IMR-90 (cell line): ENCODE results near the gene FBLIM1. TPM values are rescaled to one million over a fixed set of nuclear protein-coding genes. Genes with fewer than 3 reads are reported as not detected.

Source experiments
- ATAC-seq: fragments of 200-7000 bp; cut with Tn5 transposase; 2 replicates; pipeline ENCODE4 v1.9.1; 2020; ENCODE audit warnings: low read depth, mild to moderate bottlenecking, moderate library complexity
- BruUV-seq: library from RNA; stranded (reverse); fragments of 400-500 nt; replicated peaks from 2 replicates; lab custom pipeline; 2021; lab: Mats Ljungman, UMichigan
- CTCF ChIA-PET: fragments of 300-600 bp; formaldehyde crosslinking; extraction: SDS; loops from one replicate; lab custom pipeline; 2021; ENCODE audit warnings: antibody characterized with exemption; lab: Yijun Ruan, JAX
- POLR2A ChIA-PET: fragments of 300-600 bp; sonication (Branson Sonifier 250); formaldehyde crosslinking; loops from one replicate; lab custom pipeline; 2022; ENCODE audit warnings: antibody characterized with exemption; ENCODE audit not compliant: unreplicated experiment; lab: Charles Lee
- DNase-seq: peaks from one replicate; pipeline ENCODE4 v3.0.0; 2013
- H2AFZ ChIP-seq: replicated peaks from 2 replicates; pipeline ENCODE3; 2013; ENCODE audit warnings: low read length, mild to moderate bottlenecking; ENCODE audit not compliant: poor library complexity
- H2AK5ac ChIP-seq: 2 replicates; pipeline ENCODE4 v1.6.1; 2013; ENCODE audit warnings: low read depth, low read length, inconsistent platforms
- H2AK9ac ChIP-seq: replicated peaks from 2 replicates; pipeline ENCODE3; 2013; ENCODE audit warnings: mild to moderate bottlenecking, low read depth, low read length, moderate library complexity; ENCODE audit not compliant: poor library complexity
- H2BK120ac ChIP-seq: 2 replicates; pipeline ENCODE4 v1.6.1; 2013; ENCODE audit warnings: low read depth, low read length, inconsistent platforms
- H2BK15ac ChIP-seq: 3 replicates; pipeline ENCODE4 v1.6.1; 2013; ENCODE audit warnings: low read depth, low read length, inconsistent platforms
- H2BK20ac ChIP-seq: 2 replicates; pipeline ENCODE4 v1.6.1; 2013; ENCODE audit warnings: low read depth, mild to moderate bottlenecking, inconsistent platforms, low read length, moderate library complexity
- H2BK5ac ChIP-seq: 2 replicates; pipeline ENCODE4 v1.6.1; 2013; ENCODE audit warnings: mild to moderate bottlenecking, low read depth, low read length, inconsistent platforms; ENCODE audit not compliant: poor library complexity, severe bottlenecking
- H3K14ac ChIP-seq: replicated peaks from 2 replicates; pipeline ENCODE4 v1.6.1; 2013; ENCODE audit warnings: low read depth, low read length, inconsistent platforms
- H3K18ac ChIP-seq: 2 replicates; pipeline ENCODE4 v1.6.1; 2013; ENCODE audit warnings: low read depth, low read length, control low read depth
- H3K23ac ChIP-seq: 2 replicates; pipeline ENCODE4 v1.6.1; 2013; ENCODE audit warnings: low read depth, low read length, inconsistent platforms
- H3K27ac ChIP-seq: 2 replicates; pipeline ENCODE4 v1.5.1; 2013; ENCODE audit warnings: mild to moderate bottlenecking, control low read depth, low read length; ENCODE audit not compliant: insufficient read depth
- H3K27me3 ChIP-seq: 2 replicates; pipeline ENCODE4 v1.6.1; 2013; ENCODE audit warnings: low read length; ENCODE audit not compliant: control insufficient read depth, insufficient read depth
- H3K36me3 ChIP-seq: 2 replicates; pipeline ENCODE4 v1.6.1; 2013; ENCODE audit warnings: low read length, mixed read lengths; ENCODE audit not compliant: control insufficient read depth, insufficient read depth
- H3K4ac ChIP-seq: 2 replicates; pipeline ENCODE4 v1.6.1; 2013; ENCODE audit warnings: low read depth, low read length, inconsistent platforms
- H3K4me1 ChIP-seq: 2 replicates; pipeline ENCODE4 v1.6.1; 2013; ENCODE audit warnings: low read length, mixed read lengths; ENCODE audit not compliant: control insufficient read depth, insufficient read depth
- H3K4me2 ChIP-seq: 2 replicates; pipeline ENCODE4 v1.6.1; 2013; ENCODE audit warnings: low read depth, mild to moderate bottlenecking, control low read depth, low read length, moderate library complexity
- H3K4me3 ChIP-seq: 2 replicates; pipeline ENCODE4 v1.5.1; 2013; ENCODE audit warnings: low read depth, mild to moderate bottlenecking, control low read depth, low read length, moderate library complexity; ENCODE audit not compliant: insufficient read depth
- H3K56ac ChIP-seq: 2 replicates; pipeline ENCODE4 v1.6.1; 2013; ENCODE audit warnings: low read length, inconsistent platforms; ENCODE audit not compliant: insufficient read depth; ENCODE audit errors: extremely low read depth
- H3K79me1 ChIP-seq, 2 experiments: 2 replicates each; pipeline ENCODE4 v1.6.1; 2013; ENCODE audit warnings: low read length in 2 of 2, inconsistent platforms in 1 of 2, low read depth in 1 of 2
- H3K9ac ChIP-seq: 2 replicates; pipeline ENCODE4 v1.6.1; 2013; ENCODE audit warnings: low read depth, low read length, control low read depth
- H3K9me1 ChIP-seq: 2 replicates; pipeline ENCODE4 v1.6.1; 2013; ENCODE audit warnings: low read length, inconsistent platforms; ENCODE audit not compliant: insufficient read depth
- H3K9me3 ChIP-seq: 2 replicates; pipeline ENCODE4 v1.6.1; 2013; ENCODE audit warnings: low read length; ENCODE audit not compliant: control insufficient read depth, insufficient read depth
- H4K20me1 ChIP-seq: 2 replicates; pipeline ENCODE4 v1.6.1; 2013; ENCODE audit warnings: low read length, inconsistent platforms; ENCODE audit not compliant: insufficient read depth
- H4K5ac ChIP-seq: 2 replicates; pipeline ENCODE4 v1.6.1; 2013; ENCODE audit warnings: mild to moderate bottlenecking, low read depth, low read length, control low read depth
- H4K8ac ChIP-seq, 2 experiments: 2 replicates each; pipeline ENCODE4 v1.6.1; 2013; ENCODE audit warnings: low read depth in 2 of 2, low read length in 2 of 2, control low read depth in 1 of 2, inconsistent platforms in 1 of 2
- H4K91ac ChIP-seq: 2 replicates; pipeline ENCODE4 v1.6.1; 2013; ENCODE audit warnings: low read depth, low read length, inconsistent platforms; ENCODE audit not compliant: insufficient read depth
- BHLHE40 ChIP-seq: fragments of 150-350 bp; IDR thresholded peaks from 2 replicates; pipeline ENCODE4 v1.6.1; 2016; ENCODE audit warnings: mild to moderate bottlenecking, low read depth, low read length
- CEBPB ChIP-seq: IDR thresholded peaks from 2 replicates; pipeline ENCODE4 v1.6.1; 2012; ENCODE audit warnings: low read depth, low read length, improper control_type of control experiment
- CHD1 ChIP-seq: IDR thresholded peaks from 2 replicates; pipeline ENCODE4 v1.6.1; 2012; ENCODE audit warnings: low read depth, low read length, improper control_type of control experiment
- FOS ChIP-seq: fragments of 150-350 bp; IDR thresholded peaks from 2 replicates; pipeline ENCODE4 v1.6.1; 2016; ENCODE audit warnings: low read depth, low read length
- MAFK ChIP-seq: IDR thresholded peaks from 2 replicates; pipeline ENCODE4 v1.6.1; 2012; ENCODE audit warnings: low read depth, low read length, improper control_type of control experiment
- MAZ ChIP-seq: IDR thresholded peaks from 2 replicates; pipeline ENCODE4 v1.6.1; 2012; ENCODE audit warnings: low read depth, mild to moderate bottlenecking, low read length, improper control_type of control experiment, moderate library complexity, borderline replicate concordance
- MXI1 ChIP-seq: IDR thresholded peaks from 2 replicates; pipeline ENCODE4 v1.6.1; 2012; ENCODE audit warnings: low read depth, mild to moderate bottlenecking, low read length, moderate library complexity, borderline replicate concordance
- NFE2L2 ChIP-seq: fragments of 150-350 bp; IDR thresholded peaks from 2 replicates; pipeline ENCODE4 v1.6.1; 2016; ENCODE audit warnings: low read depth, mild to moderate bottlenecking, low read length
- POLR2A ChIP-seq: IDR thresholded peaks from 2 replicates; pipeline ENCODE4 v1.6.1; 2012; ENCODE audit warnings: mild to moderate bottlenecking, low read depth, low read length
- RAD21 ChIP-seq: IDR thresholded peaks from 2 replicates; pipeline ENCODE4 v1.6.1; 2012; ENCODE audit warnings: low read length, improper control_type of control experiment
- RCOR1 ChIP-seq: IDR thresholded peaks from 2 replicates; pipeline ENCODE4 v1.6.1; 2012; ENCODE audit warnings: mild to moderate bottlenecking, low read length, improper control_type of control experiment; ENCODE audit not compliant: insufficient replicate concordance
- RFX5 ChIP-seq: IDR thresholded peaks from 2 replicates; pipeline ENCODE4 v1.8.0; 2012; ENCODE audit warnings: low read depth, mild to moderate bottlenecking, low read length, moderate library complexity
- SMC3 ChIP-seq: fragments of 150-350 bp; IDR thresholded peaks from 2 replicates; pipeline ENCODE4 v1.6.1; 2016; ENCODE audit warnings: low read depth, mild to moderate bottlenecking, antibody characterized with exemption, low read length, moderate library complexity
- WGBS, 2 experiments: methylation state at CpG; one replicate each; pipeline versions ENCODE4 v1.1.5 to v1.1.7; 2013; ENCODE audit warnings: missing lambda C conversion rate in 2 of 2; ENCODE audit not compliant: insufficient read length in 1 of 2; ENCODE audit errors: extremely low coverage in 2 of 2; 5-methylcytosine and 5-hydroxymethylcytosine counted together
- dilution Hi-C: fragments of 300-500 bp; cut with HindIII; formaldehyde crosslinking; loops from one replicate; pipeline ENCODE4 v1.14.3; 2018; ENCODE audit warnings: low sequenced_read_pairs; ENCODE audit not compliant: unreplicated experiment
- in situ Hi-C: fragments of 300-500 bp; cut with MboI; formaldehyde crosslinking; loops from 3 replicates; pipeline ENCODE4 v1.14.3; 2019; ENCODE audit warnings: low sequenced_read_pairs, inconsistent platforms, mixed read lengths
- intact Hi-C: fragments of 100-400 bp; cut with micrococcal nuclease; formaldehyde crosslinking; loops from 2 replicates; pipeline ENCODE4 v1.10.0; 2022
- polyA plus RNA-seq, 3 experiments: library from polyadenylated mRNA; depleted of rRNA; stranded (reverse); fragments of >200 nt; gene quantifications; 2 replicates each; pipeline ENCODE4 v1.2.3, GENCODE V29; 2012; ENCODE audit warnings: low replicate concordance in 1 of 3
- total RNA-seq: library from RNA; depleted of rRNA; stranded (reverse); fragments of >200 nt; gene quantifications from 2 replicates; pipeline ENCODE4 v1.2.3, GENCODE V29; 2012
- TF ChIP-seq, protein P1 (sequence below): fragments of 150-350 bp; IDR thresholded peaks from 2 replicates; pipeline ENCODE4 v1.6.1; 2016; ENCODE audit warnings: low read depth, mild to moderate bottlenecking, low read length, moderate library complexity, borderline replicate concordance
- TF ChIP-seq, protein P2 (sequence below): fragments of 150-350 bp; IDR thresholded peaks from 2 replicates; pipeline ENCODE4 v1.6.1; 2017; ENCODE audit warnings: mild to moderate bottlenecking, antibody characterized with exemption, low read length, low read depth

FBLIM1 gene
- total and polyA plus RNA-seq, 2 of the 4 experiments (the other 2 are of a cell fraction) = 52.2 to 140 TPM

DNA sequence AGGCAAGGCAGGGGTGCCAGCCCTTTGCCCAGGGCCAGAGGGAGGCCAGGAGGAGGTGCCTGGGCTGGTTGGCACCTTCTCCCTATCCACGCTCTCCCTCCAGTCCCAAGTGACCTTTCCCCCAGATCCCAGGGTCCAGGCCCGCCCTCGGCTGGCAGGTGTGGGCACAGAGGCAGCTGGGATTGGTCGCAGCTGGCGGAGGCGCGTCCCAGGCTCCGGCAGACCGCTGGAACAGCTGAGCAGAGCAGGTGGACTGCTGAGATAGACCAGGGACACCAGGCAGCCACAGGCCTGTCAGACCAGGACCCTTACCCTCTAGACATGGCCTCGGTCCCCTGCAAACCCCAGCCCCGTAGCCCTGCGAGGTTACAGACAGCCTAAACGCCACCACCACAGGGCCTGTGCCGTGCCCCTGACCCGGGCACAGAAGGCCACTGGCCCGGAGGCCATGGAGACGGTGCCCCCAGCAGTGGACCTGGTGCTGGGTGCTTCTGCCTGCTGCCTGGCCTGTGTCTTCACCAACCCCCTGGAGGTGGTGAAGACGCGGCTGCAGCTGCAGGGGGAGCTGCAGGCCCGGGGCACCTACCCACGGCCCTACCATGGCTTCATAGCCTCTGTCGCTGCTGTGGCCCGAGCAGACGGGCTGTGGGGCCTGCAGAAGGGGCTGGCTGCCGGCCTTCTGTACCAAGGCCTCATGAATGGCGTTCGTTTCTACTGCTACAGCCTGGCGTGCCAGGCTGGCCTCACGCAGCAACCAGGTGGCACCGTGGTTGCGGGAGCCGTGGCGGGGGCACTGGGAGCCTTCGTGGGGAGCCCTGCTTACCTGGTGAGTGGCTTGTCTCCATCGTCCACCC is 22.3 kb upstream of the FBLIM1 start, which contains the start of gene SLC25A34:
Gene SLC25A34 (plus strand): TSS at position 221 of the 854 bp plus-strand sequence. CDS start 228 bp downstream, at position 449.
- H2BK20ac ChIP-seq = no peak within 1 kb of the TSS
- H4K91ac ChIP-seq = no peak within 1 kb of the TSS
- POLR2A ChIA-PET = no interaction called here
- H3K27me3 ChIP-seq = no peaks in the 10 kb centered on the region
- no peak within 1 kb of the TSS for H4K5ac ChIP-seq
- no peak within 1 kb of the TSS for H3K18ac ChIP-seq
- H3K79me1 ChIP-seq = no peaks in the 10 kb centered on the region; a peak in 1 of 4 replicates
- no TSS peak for BruUV-seq
- no peak within 1 kb of the TSS for H3K56ac ChIP-seq
- intact Hi-C loops (no loop called here), in situ Hi-C loops (no loop called here), dilution Hi-C loops (no loop called here)
- H2AK9ac ChIP-seq = no peak within 1 kb of the TSS
- H2BK120ac ChIP-seq = no peak within 1 kb of the TSS
- no peak within 1 kb of the TSS for H2BK5ac ChIP-seq
- DNase-seq (no peak), ATAC-seq (no peak)
- CTCF ChIA-PET = no interaction called here
- H3K4ac ChIP-seq = no peak within 1 kb of the TSS
- no peak within 1 kb of the TSS for H3K9ac ChIP-seq
- H4K8ac ChIP-seq = no peak within 1 kb of the TSS
- H4K20me1 ChIP-seq = no peaks in the 10 kb centered on the region; the same call in 1 of the 2 replicates
- no peaks in the 10 kb centered on the region for H3K9me1 ChIP-seq
- WGBS, 2 experiments = 87% methylated on average over 23 of the region's 35 CpGs; no CpG with 5 or more reads in 1 of the 2 experiments
- no peak within 1 kb of the TSS for H3K23ac ChIP-seq
- no peak within 1 kb of the TSS for H2AFZ ChIP-seq
- no peak within 1 kb of the TSS for H3K27ac ChIP-seq
- no peaks in the 10 kb centered on the region for H3K4me1 ChIP-seq
- H2AK5ac ChIP-seq = no peak within 1 kb of the TSS
- no peak within 1 kb of the TSS for H3K4me2 ChIP-seq
- peaks cover 39% of the 10 kb centered on the region for H3K36me3 ChIP-seq
- H3K14ac ChIP-seq = no peak within 1 kb of the TSS
- H3K4me3 ChIP-seq = no peak within 1 kb of the TSS
- H2BK15ac ChIP-seq = no peak within 1 kb of the TSS
- H3K9me3 ChIP-seq = no peaks in the 10 kb centered on the region
- no peak for TF ChIP-seq FOS
- no peak for TF ChIP-seq MXI1
- TF ChIP-seq, protein P1, sequence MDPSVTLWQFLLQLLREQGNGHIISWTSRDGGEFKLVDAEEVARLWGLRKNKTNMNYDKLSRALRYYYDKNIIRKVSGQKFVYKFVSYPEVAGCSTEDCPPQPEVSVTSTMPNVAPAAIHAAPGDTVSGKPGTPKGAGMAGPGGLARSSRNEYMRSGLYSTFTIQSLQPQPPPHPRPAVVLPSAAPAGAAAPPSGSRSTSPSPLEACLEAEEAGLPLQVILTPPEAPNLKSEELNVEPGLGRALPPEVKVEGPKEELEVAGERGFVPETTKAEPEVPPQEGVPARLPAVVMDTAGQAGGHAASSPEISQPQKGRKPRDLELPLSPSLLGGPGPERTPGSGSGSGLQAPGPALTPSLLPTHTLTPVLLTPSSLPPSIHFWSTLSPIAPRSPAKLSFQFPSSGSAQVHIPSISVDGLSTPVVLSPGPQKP = no peak
- no peak for TF ChIP-seq POLR2A
- no peak for TF ChIP-seq MAFK
- TF ChIP-seq SMC3 = no peak
- TF ChIP-seq RAD21 = no peak
- TF ChIP-seq CHD1 = no peak
- TF ChIP-seq, protein P2, sequence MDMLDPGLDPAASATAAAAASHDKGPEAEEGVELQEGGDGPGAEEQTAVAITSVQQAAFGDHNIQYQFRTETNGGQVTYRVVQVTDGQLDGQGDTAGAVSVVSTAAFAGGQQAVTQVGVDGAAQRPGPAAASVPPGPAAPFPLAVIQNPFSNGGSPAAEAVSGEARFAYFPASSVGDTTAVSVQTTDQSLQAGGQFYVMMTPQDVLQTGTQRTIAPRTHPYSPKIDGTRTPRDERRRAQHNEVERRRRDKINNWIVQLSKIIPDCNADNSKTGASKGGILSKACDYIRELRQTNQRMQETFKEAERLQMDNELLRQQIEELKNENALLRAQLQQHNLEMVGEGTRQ = no peak
- no peak for TF ChIP-seq RCOR1
- no peak for TF ChIP-seq BHLHE40
- TF ChIP-seq MAZ = no peak
- TF ChIP-seq NFE2L2 = no peak
- TF ChIP-seq CEBPB = no peak
- no peak for TF ChIP-seq RFX5
